ENCODE measurements around the gene MINK1. TPM values are rescaled to one million over a fixed set of nuclear protein-coding genes. Genes with fewer than 3 reads are reported as not detected.

The MINK1 gene
- total RNA-seq, 1 experiment from 2014 or later = 20.0 TPM

DNA sequence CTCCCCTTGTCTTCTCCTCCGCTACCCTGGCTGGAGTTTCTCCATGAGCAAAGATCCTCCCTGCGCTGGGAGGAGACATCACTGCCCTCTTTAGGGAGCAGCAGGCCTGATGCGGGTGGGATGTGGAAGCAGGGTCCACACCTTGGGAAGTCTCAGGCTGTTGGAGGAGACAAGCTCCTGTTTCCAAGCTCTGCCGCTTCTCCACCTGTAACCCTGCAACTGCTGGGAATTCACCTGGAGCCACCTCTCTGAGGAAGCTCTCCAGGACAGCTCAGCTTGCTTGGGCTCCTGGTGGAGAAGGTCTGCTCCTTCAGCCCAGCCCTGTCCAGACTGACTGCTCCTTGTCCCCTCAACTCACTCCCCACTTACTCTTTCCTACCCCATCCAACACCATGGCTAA, 51.3 kb downstream of the MINK1 start:
- no peak for DNase-seq (ENCODE audit: low read depth in 1 of 2, low spot score in 2 of 2)
- Histone ChIP-seq H3K27ac (no peak overlapping the region), H3K9me3 (replicated peaks) (no peaks in the 10 kb centered on the region), H3K4me1 (replicated peaks) (no peaks in the 10 kb centered on the region), H3K4me3 (no peak overlapping the region), H3K36me3 (peaks cover 55% of the 10 kb centered on the region), H3K27me3 (replicated peaks) (no peaks in the 10 kb centered on the region)

DNA sequence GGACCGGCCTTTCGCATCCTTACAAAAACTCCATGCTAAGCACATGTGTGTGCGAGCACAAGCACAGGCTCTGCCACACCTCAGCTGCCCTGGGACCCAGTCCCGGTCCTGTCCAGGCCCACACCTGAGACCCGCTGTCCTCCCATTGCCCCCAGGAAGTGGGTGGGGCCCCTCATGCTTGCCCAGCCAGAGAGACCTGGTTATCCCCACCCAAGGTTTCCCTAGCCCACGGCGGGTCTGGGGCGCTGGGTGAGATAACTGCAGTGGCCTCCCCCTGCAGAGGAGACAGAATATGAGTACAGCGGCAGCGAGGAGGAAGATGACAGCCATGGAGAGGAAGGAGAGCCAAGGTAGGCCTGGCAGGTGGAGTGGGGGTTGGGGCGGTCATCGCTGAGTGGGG, 53.7 kb downstream of the MINK1 start:
- Histone ChIP-seq H3K4me3 (no peak overlapping the region), H3K4me1 (replicated peaks) (no peaks in the 10 kb centered on the region), H3K36me3 (peaks cover 64% of the 10 kb centered on the region), H3K27me3 (replicated peaks) (no peaks in the 10 kb centered on the region), H3K9me3 (replicated peaks) (no peaks in the 10 kb centered on the region), H3K27ac (no peak overlapping the region)
- no peak for DNase-seq (ENCODE audit: low read depth in 1 of 2, low spot score in 2 of 2)

DNA sequence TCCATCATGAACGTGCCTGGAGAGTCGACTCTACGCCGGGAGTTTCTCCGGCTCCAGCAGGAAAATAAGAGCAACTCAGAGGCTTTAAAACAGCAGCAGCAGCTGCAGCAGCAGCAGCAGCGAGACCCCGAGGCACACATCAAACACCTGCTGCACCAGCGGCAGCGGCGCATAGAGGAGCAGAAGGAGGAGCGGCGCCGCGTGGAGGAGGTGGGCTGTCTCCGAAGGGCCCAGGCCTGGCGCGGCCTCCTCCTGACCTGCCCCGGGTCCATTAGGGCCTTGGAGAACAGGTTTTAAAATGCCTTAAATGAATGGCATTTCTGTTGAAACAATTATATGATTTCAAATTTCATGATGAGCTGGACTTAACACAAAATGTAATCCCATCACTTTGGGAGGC, 54.4 kb downstream of the MINK1 start:
- Histone ChIP-seq H3K4me3 (no peak overlapping the region), H3K27me3 (replicated peaks) (no peaks in the 10 kb centered on the region), H3K36me3 (peaks cover 58% of the 10 kb centered on the region), H3K4me1 (replicated peaks) (no peaks in the 10 kb centered on the region), H3K9me3 (replicated peaks) (no peaks in the 10 kb centered on the region), H3K27ac (no peak overlapping the region)
- DNase-seq (ENCODE audit: low read depth in 1 of 2, low spot score in 2 of 2) = no peak

DNA sequence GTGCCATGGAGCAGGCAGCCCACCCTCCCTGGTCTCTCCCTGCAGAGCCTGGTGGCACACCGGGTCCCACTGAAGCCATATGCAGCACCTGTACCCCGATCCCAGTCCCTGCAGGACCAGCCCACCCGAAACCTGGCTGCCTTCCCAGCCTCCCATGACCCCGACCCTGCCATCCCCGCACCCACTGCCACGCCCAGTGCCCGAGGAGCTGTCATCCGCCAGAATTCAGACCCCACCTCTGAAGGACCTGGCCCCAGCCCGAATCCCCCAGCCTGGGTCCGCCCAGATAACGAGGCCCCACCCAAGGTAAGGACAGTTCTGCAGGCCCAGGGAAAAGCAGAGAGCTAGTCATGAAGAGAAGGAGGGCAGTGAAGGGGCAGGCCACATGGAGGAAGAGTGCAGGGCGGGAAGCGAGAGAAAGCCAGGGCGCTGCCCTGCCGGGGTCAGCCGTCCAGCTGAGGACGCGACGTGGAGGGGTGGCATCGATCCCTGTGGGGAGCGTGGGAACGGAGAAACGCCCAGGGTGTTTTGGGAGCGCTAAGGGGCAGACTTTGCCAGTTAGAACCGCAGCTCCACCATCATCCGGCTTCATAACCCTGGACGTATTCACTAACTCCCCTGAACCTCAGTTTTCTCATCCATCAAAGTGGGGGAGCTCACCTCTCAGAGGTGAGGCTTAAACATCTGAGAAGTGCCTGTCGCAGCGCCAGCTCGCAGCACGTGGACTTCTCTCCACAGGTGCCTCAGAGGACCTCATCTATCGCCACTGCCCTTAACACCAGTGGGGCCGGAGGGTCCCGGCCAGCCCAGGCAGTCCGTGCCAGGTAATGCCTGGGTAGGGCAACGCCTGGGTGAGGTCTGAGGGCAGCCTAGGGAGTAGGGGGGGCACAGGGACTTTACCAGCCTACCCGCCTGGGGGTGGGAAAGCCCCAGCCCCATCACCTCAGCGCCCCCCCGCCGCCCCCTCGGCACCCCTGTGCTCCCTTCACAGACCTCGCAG, 58.6 kb downstream of the MINK1 start:
- DNase-seq (ENCODE audit: low read depth in 1 of 2, low spot score in 2 of 2) = no peak
- Histone ChIP-seq H3K27ac (no peak overlapping the region), H3K4me3 (no peak overlapping the region), H3K9me3 (replicated peaks) (no peaks in the 10 kb centered on the region), H3K27me3 (replicated peaks) (no peaks in the 10 kb centered on the region), H3K36me3 (peaks cover 69% of the 10 kb centered on the region), H3K4me1 (replicated peaks) (no peaks in the 10 kb centered on the region)

DNA sequence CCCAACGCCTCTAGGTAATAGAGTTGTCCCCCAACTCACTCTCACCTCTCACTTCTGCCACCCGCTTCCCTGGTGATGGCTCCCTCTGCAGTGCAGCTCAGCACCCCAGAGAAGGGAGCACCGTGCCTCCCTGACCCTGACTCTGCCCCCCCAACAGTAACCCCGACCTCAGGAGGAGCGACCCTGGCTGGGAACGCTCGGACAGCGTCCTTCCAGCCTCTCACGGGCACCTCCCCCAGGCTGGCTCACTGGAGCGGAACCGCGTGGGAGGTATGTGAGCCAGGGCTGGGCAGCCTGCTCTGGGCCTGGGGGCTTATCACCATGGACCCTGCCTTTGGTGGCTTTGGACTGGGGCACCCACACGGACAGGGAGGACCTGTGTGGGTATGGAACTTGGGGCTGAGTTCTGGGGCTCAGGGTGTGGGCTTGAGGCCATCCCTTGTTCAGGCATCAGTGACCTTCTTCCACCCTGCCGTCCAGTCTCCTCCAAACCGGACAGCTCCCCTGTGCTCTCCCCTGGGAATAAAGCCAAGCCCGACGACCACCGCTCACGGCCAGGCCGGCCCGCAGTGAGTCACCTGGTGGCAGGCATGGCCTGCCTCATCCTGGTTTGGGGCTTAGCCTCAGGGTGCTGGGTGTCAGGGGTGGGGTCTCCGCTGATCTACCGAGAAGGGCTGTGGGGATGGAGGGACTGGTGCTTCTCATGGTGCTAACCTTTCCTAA, 59.5 kb downstream of the MINK1 start:
- Histone ChIP-seq H3K4me1 (replicated peaks) (no peaks in the 10 kb centered on the region), H3K27me3 (replicated peaks) (no peaks in the 10 kb centered on the region), H3K27ac (no peak overlapping the region), H3K9me3 (replicated peaks) (no peaks in the 10 kb centered on the region), H3K36me3 (peaks cover 70% of the 10 kb centered on the region), H3K4me3 (no peak overlapping the region)
- no peak for DNase-seq (ENCODE audit: low read depth in 1 of 2, low spot score in 2 of 2)

DNA sequence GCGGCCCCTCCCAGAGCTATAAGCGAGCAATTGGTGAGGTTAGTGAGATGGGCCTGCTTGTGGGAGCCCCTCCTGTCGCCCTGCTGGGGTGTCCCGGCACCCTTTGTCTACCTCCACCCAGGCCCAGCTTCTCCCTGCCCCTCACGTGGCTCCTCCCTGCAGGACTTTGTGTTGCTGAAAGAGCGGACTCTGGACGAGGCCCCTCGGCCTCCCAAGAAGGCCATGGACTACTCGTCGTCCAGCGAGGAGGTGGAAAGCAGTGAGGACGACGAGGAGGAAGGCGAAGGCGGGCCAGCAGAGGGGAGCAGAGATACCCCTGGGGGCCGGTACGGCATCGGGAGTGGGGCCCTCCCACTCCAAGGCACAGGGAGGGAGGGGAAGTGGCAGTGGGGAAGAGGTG, 60.1 kb downstream of the MINK1 start:
- Histone ChIP-seq H3K27ac (no peak overlapping the region), H3K4me3 (no peak overlapping the region), H3K27me3 (replicated peaks) (no peaks in the 10 kb centered on the region), H3K9me3 (replicated peaks) (no peaks in the 10 kb centered on the region), H3K4me1 (replicated peaks) (no peaks in the 10 kb centered on the region), H3K36me3 (peaks cover 64% of the 10 kb centered on the region)
- no peak for DNase-seq (ENCODE audit: low read depth in 1 of 2, low spot score in 2 of 2)

DNA sequence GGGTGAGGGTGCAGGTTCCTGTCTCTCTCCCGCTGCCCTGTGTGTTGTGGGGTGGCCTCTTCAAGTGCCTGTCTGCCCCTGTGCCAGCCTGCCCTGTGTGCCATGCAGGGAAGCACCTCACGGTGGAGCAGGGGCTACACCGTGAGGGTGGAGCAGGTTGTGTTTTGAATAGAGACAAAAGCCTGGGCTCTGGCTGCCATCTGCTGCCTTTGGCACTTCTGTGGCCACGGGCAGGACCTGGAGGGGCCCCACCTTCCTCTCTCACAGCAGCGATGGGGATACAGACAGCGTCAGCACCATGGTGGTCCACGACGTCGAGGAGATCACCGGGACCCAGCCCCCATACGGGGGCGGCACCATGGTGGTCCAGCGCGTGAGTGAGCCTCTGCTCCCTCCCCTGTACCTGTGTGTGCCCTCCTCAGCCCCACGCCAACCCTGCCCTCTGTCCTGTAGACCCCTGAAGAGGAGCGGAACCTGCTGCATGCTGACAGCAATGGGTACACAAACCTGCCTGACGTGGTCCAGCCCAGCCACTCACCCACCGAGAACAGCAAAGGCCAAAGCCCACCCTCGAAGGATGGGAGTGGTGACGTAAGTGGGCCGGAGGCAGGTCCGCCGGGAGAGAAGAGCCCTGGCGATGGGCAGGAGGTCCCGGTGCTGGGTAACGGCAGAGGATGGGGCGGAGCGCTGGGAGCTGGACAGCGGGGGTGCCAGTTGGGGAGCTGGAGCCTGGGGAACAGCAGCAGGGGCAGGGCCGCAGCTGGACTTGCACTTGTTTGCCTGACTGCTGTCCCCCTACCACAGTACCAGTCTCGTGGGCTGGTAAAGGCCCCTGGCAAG, 60.8 kb downstream of the MINK1 start:
- H3K9me3 ChIP-seq (replicated peaks) = no peaks in the 10 kb centered on the region
- H3K4me3 ChIP-seq = no peak overlapping the region
- H3K27me3 ChIP-seq (replicated peaks) = no peaks in the 10 kb centered on the region
- DNase-seq (ENCODE audit: low read depth in 1 of 2, low spot score in 2 of 2) = no peak
- H3K4me1 ChIP-seq (replicated peaks) = no peaks in the 10 kb centered on the region
- no peak overlapping the region for H3K27ac ChIP-seq
- H3K36me3 ChIP-seq = peaks cover 61% of the 10 kb centered on the region

DNA sequence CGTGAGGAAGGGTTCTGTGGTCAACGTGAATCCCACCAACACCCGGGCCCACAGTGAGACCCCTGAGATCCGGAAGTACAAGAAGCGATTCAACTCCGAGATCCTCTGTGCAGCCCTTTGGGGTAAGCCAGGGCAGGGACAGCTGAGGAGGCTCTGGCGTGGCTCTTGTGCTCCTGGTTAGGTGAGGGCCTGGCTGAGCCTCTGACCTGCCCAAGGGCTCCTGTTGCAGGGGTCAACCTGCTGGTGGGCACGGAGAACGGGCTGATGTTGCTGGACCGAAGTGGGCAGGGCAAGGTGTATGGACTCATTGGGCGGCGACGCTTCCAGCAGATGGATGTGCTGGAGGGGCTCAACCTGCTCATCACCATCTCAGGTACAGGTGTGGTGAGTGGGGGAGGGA, 62.0 kb downstream of the MINK1 start:
- Histone ChIP-seq H3K27me3 (replicated peaks) (no peaks in the 10 kb centered on the region), H3K4me1 (replicated peaks) (no peaks in the 10 kb centered on the region), H3K4me3 (no peak overlapping the region), H3K27ac (no peak overlapping the region), H3K36me3 (peaks cover 56% of the 10 kb centered on the region), H3K9me3 (replicated peaks) (no peaks in the 10 kb centered on the region)
- DNase-seq (ENCODE audit: low read depth in 1 of 2, low spot score in 2 of 2) = no peak

DNA sequence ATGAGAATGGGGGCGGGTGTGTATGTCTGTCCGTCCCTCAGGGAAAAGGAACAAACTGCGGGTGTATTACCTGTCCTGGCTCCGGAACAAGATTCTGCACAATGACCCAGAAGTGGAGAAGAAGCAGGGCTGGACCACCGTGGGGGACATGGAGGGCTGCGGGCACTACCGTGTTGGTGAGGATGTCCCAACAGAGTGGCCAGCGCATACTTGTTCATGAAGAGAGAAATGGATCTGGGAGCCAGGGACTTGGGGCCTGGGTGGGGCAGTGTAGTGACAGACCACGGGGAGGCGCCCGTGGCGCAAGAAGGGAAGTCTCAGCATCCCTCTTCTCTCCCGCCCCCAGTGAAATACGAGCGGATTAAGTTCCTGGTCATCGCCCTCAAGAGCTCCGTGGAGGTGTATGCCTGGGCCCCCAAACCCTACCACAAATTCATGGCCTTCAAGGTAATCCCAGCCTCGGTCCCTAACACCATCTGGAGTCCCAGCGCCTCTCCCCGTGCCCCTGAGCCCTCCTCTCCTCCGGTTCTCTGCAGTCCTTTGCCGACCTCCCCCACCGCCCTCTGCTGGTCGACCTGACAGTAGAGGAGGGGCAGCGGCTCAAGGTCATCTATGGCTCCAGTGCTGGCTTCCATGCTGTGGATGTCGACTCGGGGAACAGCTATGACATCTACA, 62.7 kb downstream of the MINK1 start:
- no peaks in the 10 kb centered on the region for H3K27me3 ChIP-seq (replicated peaks)
- no peak overlapping the region for H3K27ac ChIP-seq
- no peaks in the 10 kb centered on the region for H3K4me1 ChIP-seq (replicated peaks)
- H3K36me3 ChIP-seq = peaks cover 49% of the 10 kb centered on the region
- DNase-seq (ENCODE audit: low read depth in 1 of 2, low spot score in 2 of 2) = no peak
- no peaks in the 10 kb centered on the region for H3K9me3 ChIP-seq (replicated peaks)
- H3K4me3 ChIP-seq = no peak overlapping the region

DNA sequence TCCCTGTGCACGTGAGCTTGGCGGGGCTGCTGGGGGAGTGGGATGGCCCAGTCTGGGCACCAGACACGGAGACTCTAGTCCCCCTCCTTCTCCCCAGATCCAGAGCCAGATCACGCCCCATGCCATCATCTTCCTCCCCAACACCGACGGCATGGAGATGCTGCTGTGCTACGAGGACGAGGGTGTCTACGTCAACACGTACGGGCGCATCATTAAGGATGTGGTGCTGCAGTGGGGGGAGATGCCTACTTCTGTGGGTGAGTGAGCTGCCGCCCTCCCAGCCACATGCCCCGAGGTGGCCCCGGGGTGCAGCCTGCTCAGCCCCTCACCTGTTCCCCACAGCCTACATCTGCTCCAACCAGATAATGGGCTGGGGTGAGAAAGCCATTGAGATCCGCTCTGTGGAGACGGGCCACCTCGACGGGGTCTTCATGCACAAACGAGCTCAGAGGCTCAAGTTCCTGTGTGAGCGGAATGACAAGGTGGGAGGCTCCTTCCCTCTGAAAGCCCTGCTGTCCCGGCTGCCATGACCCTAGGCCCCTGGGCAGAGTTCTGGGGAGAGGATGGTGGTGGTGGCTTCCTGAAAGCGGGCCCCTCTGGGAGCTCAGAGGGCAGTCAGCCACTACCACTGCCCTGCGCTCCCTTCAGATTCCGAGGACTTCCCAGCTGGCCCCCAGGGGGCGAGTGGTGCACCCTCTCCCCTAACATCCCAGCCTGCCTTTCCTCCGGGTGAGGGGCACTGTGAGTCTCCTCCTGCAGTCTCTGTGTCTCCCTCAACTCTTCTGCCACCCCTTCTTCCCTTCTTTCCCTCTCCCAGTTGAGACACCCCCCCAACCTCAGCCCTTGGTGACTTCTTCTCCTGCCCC, 63.4 kb downstream of the MINK1 start:
- H3K27ac ChIP-seq = no peak overlapping the region
- no peaks in the 10 kb centered on the region for H3K4me1 ChIP-seq (replicated peaks)
- peaks cover 44% of the 10 kb centered on the region for H3K36me3 ChIP-seq
- H3K4me3 ChIP-seq = no peak overlapping the region
- no peaks in the 10 kb centered on the region for H3K27me3 ChIP-seq (replicated peaks)
- DNase-seq (ENCODE audit: low read depth in 1 of 2, low spot score in 2 of 2) = no peak
- H3K9me3 ChIP-seq (replicated peaks) = no peaks in the 10 kb centered on the region

DNA sequence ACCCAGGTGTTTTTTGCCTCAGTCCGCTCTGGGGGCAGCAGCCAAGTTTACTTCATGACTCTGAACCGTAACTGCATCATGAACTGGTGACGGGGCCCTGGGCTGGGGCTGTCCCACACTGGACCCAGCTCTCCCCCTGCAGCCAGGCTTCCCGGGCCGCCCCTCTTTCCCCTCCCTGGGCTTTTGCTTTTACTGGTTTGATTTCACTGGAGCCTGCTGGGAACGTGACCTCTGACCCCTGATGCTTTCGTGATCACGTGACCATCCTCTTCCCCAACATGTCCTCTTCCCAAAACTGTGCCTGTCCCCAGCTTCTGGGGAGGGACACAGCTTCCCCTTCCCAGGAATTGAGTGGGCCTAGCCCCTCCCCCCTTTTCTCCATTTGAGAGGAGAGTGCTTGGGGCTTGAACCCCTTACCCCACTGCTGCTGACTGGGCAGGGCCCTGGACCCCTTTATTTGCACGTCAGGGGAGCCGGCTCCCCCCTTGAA, 64.1 kb downstream of the MINK1 start:
- Histone ChIP-seq H3K36me3 (peaks cover 39% of the 10 kb centered on the region), H3K4me1 (replicated peaks) (no peaks in the 10 kb centered on the region), H3K27me3 (replicated peaks) (no peaks in the 10 kb centered on the region), H3K4me3 (no peak overlapping the region), H3K9me3 (replicated peaks) (no peaks in the 10 kb centered on the region), H3K27ac (no peak overlapping the region)
- no peak for DNase-seq (ENCODE audit: low read depth in 1 of 2, low spot score in 2 of 2)

DNA sequence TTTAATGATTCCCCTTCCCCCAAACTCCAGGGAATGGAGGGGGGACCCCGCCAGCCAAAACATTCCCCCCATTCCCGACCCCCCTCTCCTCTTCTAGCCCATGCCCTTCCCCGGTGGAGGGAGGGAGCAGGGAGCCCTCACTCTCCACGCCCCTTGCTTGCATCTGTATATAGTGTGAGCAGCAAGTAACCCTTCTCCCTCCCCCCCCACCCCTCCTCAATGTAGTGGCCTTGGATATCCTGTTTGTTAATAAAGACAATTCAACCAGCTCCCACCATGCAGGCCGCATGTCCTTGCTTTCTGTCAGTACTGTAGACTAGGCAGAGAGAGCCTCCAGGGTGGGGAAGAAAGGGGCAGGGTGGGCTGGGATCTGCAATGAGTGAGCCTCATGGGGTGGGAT, 64.6 kb downstream of the MINK1 start:
- Histone ChIP-seq H3K27ac (no peak overlapping the region), H3K36me3 (peaks cover 39% of the 10 kb centered on the region), H3K9me3 (replicated peaks) (no peaks in the 10 kb centered on the region), H3K4me3 (no peak overlapping the region), H3K27me3 (replicated peaks) (no peaks in the 10 kb centered on the region), H3K4me1 (replicated peaks) (no peaks in the 10 kb centered on the region)
- DNase-seq (ENCODE audit: low read depth in 1 of 2, low spot score in 2 of 2) = no peak

Data from SJSA1 (cell line).